Measurements from ENCODE around the gene LRRC4C.

- no peak for TF ChIP-seq CTCF (IDR thresholded peaks at IDR 0.05)
- TF ChIP-seq POLR2A (IDR thresholded peaks at IDR 0.05): no peak
Measured at GRCh38 chr11:40276960-40277359, 1182.5 kb downstream of the LRRC4C start.

Measured in Peyer's patch (tissue), 4 donors.